PFSK-1 (cell line): ENCODE measurements around the gene LRGUK.

Source experiments
- FOXP2 ChIP-seq: optimal IDR thresholded peaks from 2 replicates; pipeline ENCODE3; 2011; ENCODE audit warnings: borderline replicate concordance, control low read depth, inconsistent platforms; ENCODE audit not compliant: insufficient read depth; ENCODE audit errors: extremely low read length, extremely low read depth
- POLR2AphosphoS5 ChIP-seq: IDR thresholded peaks from 2 replicates; pipeline ENCODE4 v1.6.1; 2012; ENCODE audit warnings: low read depth, mild to moderate bottlenecking, control low read depth, low read length, moderate library complexity
- SIN3A ChIP-seq: IDR thresholded peaks from 2 replicates; pipeline ENCODE4 v1.6.1; 2012; ENCODE audit warnings: mild to moderate bottlenecking, low read length, moderate library complexity, borderline replicate concordance; ENCODE audit not compliant: insufficient read depth
- TAF1 ChIP-seq: IDR thresholded peaks from 2 replicates; pipeline ENCODE4 v1.6.1; 2012; ENCODE audit warnings: low read length, control low read depth, borderline replicate concordance; ENCODE audit not compliant: insufficient read depth
- TF ChIP-seq, protein P1 (sequence below), 2 experiments: IDR thresholded peaks; 2 replicates each; pipeline versions ENCODE4 v1.6.1 to v1.8.0; 2011 to 2012; ENCODE audit warnings: low read depth in 2 of 2, low read length in 2 of 2, control low read depth in 1 of 2, inconsistent platforms in 1 of 2, mild to moderate bottlenecking in 1 of 2, moderate library complexity in 1 of 2; ENCODE audit not compliant: insufficient read depth in 1 of 2

DNA sequence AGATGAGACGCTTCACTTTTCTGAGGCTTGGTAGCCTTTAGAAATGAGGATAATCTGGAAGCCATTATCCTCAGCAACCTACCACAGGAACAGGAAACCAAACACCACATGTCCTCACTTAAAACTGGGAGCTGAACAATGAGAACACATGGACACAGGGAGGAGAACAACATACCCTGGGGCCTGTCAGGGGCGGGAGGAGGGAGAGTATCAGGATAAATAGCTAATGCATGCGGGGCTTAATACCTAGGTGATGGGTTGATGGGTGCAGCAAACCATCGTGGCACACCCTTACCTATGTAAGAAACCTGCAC, 48.9 kb downstream of the LRGUK start:
- TF ChIP-seq TAF1 (no peak), POLR2AphosphoS5 (no peak), SIN3A (no peak), FOXP2 (no peak)
- TF ChIP-seq, protein P1, sequence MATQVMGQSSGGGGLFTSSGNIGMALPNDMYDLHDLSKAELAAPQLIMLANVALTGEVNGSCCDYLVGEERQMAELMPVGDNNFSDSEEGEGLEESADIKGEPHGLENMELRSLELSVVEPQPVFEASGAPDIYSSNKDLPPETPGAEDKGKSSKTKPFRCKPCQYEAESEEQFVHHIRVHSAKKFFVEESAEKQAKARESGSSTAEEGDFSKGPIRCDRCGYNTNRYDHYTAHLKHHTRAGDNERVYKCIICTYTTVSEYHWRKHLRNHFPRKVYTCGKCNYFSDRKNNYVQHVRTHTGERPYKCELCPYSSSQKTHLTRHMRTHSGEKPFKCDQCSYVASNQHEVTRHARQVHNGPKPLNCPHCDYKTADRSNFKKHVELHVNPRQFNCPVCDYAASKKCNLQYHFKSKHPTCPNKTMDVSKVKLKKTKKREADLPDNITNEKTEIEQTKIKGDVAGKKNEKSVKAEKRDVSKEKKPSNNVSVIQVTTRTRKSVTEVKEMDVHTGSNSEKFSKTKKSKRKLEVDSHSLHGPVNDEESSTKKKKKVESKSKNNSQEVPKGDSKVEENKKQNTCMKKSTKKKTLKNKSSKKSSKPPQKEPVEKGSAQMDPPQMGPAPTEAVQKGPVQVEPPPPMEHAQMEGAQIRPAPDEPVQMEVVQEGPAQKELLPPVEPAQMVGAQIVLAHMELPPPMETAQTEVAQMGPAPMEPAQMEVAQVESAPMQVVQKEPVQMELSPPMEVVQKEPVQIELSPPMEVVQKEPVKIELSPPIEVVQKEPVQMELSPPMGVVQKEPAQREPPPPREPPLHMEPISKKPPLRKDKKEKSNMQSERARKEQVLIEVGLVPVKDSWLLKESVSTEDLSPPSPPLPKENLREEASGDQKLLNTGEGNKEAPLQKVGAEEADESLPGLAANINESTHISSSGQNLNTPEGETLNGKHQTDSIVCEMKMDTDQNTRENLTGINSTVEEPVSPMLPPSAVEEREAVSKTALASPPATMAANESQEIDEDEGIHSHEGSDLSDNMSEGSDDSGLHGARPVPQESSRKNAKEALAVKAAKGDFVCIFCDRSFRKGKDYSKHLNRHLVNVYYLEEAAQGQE (IDR thresholded peaks at IDR 0.05; ENCODE audit: insufficient read depth in 1 of 2, low read depth in 2 of 2, low read length in 2 of 2), result no peak
